Right lung (tissue), 5 donors: Measurements from ENCODE around the gene NCOA1. TPM values are rescaled to one million over a fixed set of nuclear protein-coding genes. Genes with fewer than 3 reads are reported as not detected.

Source experiments
- DNase-seq, 2 donors: peaks; one replicate each; pipeline ENCODE4 v3.0.0-alpha.2; 2013
- polyA plus RNA-seq, 5 donors: library from polyadenylated mRNA; unstranded; fragments of 120-200 nt; gene quantifications; one replicate each; pipeline versions ENCODE4 v1.2.1 to v1.2.3, GENCODE V29; 2013; ENCODE audit warnings: inconsistent platforms in 1 of 5, low replicate concordance in 1 of 5; ENCODE audit not compliant: insufficient read length in 5 of 5, insufficient read depth in 1 of 5

The NCOA1 gene
- polyA plus RNA-seq, 5 donors: 44.3 to 67.1 (median 61.0) TPM

DNA sequence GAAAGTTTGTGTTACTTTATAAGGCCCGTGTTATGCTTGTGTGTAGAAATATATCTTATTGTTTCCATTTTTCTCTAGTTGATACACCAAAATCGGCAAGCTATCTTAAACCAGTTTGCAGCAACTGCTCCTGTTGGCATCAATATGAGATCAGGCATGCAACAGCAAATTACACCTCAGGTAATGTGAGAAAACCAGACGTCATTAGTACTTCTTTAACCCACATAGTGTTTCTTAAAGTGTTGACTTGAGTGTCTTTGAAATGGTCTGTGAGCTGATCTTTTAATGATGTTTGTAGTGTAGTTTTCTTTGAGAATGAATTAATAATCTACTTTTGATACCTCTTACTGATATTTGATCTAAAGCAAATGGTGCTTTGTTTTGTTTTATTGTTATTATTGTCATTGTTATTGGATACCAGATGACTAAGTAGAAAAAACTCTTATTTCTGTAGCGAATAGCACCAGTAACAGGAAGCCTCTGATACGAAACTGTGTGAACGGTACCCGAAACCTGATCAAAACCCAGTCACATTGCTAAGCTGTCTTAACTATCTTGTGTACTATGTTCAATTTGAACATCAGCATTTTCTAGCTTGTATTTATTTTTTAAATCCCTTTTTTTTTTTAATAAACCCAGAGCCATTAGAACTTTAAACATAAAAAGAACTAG lies 248.4 kb downstream of the NCOA1 start:
- DNase-seq: no peak

DNA sequence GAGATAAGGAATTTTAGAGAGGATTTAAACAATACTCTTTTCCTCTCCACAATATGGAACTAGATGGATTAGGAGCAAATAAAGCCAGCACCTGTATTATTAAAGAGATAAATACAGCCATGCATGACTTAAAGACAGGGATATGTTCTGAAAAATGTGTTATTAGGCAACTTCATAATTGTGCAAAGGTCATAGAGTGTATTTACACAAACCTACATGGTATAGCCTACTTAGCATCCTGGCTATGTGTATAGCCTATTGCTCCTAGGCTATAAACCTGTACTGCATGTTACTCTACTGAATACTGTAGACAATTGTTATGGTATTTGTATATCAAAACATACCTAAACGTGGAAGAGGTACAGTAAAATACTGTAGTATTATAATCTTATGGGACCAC lies 249.1 kb downstream of the NCOA1 start:
- DNase-seq: no peak

GRCh38 chr2:24742730-24743129 lies 251.7 kb downstream of the NCOA1 start:
- DNase-seq: no peak

DNA sequence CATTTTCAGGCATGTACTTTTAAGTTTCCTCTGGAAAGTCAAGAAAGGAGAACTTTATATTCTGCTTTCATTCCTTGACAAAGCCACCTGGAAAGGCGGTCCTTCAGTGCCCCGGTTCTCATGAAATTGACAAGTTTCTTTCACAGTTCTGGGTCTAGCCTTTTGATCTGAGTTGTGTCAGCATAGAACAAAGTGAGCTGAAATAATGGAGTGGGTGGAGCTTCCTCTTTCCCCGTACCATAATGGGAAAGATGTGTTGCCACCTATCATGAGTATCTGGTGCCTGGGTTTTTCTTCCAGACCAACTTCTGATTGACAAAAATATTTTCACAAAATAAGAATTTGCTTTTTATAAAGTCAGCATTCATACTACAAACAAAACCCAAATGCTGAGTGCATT lies 252.9 kb downstream of the NCOA1 start:
- no peak for DNase-seq

DNA sequence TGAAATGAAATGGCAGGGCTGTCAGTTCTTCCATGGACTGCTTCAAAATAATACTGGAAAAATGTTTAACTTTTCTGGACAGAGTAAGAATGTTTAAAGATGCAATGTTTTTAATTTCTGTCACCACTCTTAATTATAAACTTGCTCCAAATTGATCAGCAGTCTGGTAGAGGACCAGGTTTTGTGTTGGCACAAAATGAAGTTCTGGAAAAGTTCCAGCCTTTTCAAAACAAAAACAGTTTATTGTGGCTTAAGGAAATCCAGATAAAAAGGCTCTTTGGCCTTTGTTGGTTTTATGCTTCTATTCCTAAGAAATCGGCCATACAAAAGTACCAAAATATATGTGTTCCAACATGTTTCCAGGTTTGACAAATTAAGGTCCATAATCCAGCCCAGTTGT lies 253.3 kb downstream of the NCOA1 start:
- peak in 1 of 2 donors; percentile 38 for DNase-seq

DNA sequence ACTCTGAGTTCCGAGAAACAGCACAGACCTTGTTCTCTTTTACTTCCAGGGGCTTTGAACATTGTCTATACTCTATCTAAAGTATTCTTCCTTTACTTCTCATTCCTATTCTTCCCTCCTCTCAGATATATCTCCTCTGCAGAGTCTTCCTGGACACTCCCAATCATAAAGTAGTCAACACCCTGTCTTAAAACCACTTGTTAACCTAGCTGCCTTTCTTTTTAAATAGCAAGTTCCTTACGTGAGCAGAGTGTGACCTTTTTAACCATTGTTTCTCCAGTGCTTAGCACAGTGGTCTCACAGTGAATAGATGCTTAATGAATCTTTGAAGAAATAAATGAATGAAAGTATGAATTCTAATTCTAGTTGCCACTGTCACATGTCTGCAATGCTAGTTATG lies 254.8 kb downstream of the NCOA1 start:
- no peak for DNase-seq

GRCh38 chr2:24747299-24747698 lies 256.2 kb downstream of the NCOA1 start:
- DNase-seq: no peak

GRCh38 chr2:24749069-24749691 lies 258.1 kb downstream of the NCOA1 start:
- DNase-seq: no peak

DNA sequence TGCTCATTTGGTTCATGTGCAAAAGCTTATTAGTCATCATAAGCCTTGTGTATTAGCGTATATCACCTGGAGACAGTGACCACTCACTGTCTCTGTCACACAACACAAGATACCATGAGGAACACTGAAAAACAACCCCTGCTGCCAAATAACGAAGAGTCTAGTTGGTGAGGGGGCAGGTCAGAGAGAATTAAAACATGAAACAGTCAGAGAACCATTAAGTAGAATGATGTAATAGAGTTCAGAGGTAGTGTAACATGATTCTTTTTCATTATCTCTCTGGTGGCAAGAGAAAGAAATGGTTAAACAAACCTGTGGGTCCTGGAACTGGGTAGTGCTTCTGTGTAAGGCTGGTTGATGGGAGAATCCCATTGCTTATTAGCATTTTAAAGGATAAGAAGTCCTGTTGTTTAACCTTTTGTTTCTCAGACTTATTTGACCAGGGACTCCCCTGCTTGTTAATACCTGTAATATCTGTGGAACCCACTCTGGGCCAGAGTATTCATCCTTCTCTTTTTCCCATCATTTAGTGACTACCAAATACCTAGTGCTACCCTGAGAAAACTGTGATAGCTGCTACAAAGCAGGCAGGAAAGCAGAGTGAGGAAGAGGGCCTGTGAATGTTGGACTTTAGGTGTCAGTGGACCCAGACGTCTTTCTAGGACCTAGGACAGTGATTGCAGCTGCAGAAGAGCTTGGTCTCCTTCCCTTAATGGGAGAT lies 264.1 kb downstream of the NCOA1 start:
- no peak for DNase-seq

DNA sequence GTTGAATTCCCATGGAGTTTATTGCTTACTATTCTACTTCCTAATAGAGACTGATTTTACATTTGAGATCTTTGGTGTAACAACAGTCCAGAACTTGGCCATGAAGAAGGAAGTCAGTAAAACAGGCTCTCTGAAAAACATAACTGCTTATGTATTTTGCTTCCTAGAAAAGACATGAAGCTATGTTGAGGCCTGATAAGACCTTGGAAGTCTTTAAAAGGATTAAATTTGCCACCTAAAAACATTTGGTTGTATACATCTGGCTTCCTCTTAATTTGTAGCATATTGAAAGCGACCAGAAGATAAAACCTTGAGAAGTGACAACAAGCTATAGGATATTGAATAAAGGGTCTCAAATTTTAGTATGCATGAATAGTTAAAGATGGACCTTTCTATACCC lies 265.7 kb downstream of the NCOA1 start:
- DNase-seq: no peak

DNA sequence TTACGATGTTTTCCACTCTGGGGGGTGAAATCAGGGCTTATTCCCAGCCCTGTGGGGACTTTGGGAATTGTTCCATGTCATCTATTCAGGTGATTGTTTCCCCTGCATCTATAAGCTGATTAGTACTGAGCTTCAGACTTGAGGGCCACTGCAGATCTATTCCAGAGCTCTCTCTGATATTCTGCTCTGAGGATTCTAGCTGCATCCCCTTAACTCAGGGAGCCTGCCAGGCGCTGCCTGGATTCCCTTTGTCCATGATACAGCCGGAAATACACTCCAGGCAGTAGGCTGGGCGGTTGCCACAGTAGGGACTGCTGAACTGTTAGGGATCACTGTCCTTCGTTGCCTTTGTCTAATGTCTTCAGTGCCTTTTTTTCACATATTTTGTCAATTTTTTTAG lies 270.8 kb downstream of the NCOA1 start:
- no peak for DNase-seq

DNA sequence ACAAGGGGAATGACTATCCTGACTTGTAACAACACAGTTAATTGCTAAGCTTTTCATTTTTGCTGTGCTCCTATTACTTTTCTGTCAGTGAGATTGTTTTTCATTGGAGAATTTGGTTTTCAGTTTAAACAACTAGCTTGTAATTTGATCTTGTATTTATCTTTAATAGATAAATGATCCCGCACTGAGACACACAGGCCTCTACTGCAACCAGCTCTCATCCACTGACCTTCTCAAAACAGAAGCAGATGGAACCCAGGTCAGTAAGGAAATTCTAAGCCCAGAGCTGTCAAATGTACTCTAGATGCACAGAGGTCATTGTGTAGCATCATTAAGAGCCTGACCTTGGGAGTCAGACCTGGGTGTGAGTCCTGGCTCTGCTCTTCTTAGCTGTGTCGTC lies 271.5 kb downstream of the NCOA1 start:
- DNase-seq: no peak

- DNase-seq: no peak
These were observed 272.8 kb downstream of the NCOA1 start for GRCh38 chr2:24763843-24764242.

DNA sequence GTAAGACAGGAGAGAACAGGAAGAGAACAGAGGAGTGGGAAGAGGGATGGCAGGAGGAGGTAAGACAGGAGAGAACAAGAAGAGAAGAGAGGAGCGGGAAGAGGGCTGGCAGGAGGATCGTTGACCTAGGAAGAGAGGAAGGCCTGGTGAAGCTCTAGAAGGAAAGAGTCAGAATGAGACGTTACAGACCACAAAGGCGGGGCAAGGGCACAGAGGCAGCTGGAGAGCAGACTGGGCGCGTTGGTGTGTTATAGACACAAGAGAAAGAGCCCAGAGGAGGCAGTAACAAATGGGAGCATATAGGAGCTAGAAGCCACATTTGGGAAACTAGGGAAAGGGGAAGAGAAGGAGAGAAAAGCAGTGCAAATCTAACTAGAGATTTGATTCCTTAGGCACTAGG lies 275.6 kb downstream of the NCOA1 start:
- no peak for DNase-seq

GRCh38 chr2:24768013-24768412 lies 277.0 kb downstream of the NCOA1 start:
- no peak for DNase-seq

DNA sequence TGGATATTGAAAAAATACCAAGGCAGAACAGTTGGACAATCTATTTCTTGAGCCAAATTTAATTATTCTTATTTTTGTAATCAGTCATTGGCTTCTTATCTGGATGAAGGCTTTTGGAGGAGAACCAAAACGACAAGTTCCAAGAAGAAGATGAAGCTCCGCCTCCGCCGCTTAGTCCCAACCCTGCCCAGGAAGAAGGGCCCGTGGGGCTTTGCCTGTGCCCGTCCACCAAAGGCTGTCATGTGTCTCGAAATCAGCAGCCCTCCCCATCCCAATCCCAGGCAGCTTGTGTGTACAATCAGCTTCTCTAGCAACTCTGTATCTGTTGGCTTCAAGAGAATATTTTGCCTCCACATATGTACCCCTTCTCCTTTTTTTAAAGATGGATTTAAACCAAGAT lies 277.5 kb downstream of the NCOA1 start:
- DNase-seq: no peak

DNA sequence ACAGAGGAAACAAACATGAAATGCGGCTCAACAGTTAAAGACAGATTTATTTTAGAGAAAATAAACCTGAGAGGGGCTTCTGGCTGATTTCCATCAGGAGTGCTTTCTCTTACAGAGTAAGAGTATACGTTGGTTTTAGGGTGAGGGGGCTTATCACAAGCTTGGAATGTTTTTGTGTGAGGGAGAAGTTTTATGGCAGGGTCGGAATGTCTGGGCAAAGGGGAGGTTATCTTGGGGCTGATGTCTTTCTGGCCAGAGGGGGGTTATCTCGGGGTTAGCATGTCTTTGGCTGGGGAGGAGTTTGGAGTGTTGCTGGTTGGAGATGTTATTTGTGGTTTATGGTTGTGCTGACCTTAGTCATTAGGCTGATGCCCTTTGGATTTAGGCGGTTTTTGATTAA lies 280.0 kb downstream of the NCOA1 start:
- no peak for DNase-seq

DNA sequence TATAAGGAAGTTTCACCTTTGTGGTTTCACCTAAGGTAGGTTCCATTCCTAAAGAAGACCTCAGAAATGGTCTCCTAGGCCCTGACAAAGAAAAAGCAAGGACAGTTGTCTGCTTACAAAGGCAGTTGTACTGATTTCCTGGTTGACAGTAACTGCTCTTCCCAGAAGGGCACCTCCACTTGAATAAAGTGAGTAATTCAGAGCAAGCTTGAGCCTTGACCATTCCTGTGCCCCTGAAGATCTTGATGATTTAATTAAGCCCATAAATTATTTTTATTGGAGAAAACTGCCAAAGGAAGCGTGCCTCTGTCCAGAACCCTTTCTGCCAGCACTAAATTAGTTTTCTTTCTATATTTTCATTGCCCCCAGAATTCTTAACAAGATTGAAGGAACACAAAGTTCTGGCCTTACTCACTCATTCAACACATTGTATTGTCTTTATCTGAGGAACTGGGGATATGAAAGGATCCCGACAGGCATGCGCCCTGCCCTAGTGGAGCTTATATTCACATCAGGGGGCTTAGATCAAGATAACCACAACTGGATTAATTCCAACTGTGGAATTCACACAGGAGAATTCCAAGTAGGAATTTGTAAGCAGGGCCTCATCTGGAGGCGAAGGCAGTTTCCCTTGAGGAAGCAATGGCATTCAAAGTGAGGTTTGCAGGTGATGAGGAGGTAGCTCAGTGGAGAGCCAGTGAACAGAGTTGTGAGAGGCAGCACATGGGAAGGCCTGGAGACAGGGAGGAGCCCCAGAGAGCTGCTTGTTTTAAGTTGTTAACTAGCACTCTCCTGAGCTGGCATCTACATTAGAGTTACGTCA lies 280.9 kb downstream of the NCOA1 start:
- no peak for DNase-seq

- no peak for DNase-seq
These were observed 283.3 kb downstream of the NCOA1 start for GRCh38 chr2:24774373-24774772.

- DNase-seq: no peak
These were observed 288.1 kb downstream of the NCOA1 start for GRCh38 chr2:24779116-24779515.

- DNase-seq: no peak
These were observed 292.6 kb downstream of the NCOA1 start for GRCh38 chr2:24783641-24784040.

- DNase-seq: no peak
These were observed 294.7 kb downstream of the NCOA1 start for GRCh38 chr2:24785671-24786321.
